AG04450 (cell line): ENCODE results near the gene QRICH2. TPM values are rescaled to one million over a fixed set of nuclear protein-coding genes. Genes with fewer than 3 reads are reported as not detected.

Source experiments
- CTCF ChIA-PET: fragments of 300-600, 350-600 bp; formaldehyde crosslinking; extraction: SDS; loops from one replicate; lab custom pipeline; 2022; ENCODE audit warnings: antibody characterized with exemption, inconsistent platforms; lab: Charles Lee
- POLR2A ChIA-PET: fragments of 350-600 bp; formaldehyde crosslinking; extraction: SDS; loops from one replicate; lab custom pipeline; 2021; ENCODE audit warnings: antibody characterized with exemption, inconsistent platforms; lab: Yijun Ruan, JAX
- DNase-seq: peaks from one replicate; pipeline ENCODE4 v3.0.0-alpha.2; 2011; ENCODE audit warnings: low read depth, low spot score
- H3K27ac ChIP-seq: one replicate; pipeline ENCODE4 v1.5.1; 2012; ENCODE audit warnings: low read depth, low read length, control low read depth
- H3K27me3 ChIP-seq: one replicate; pipeline ENCODE4 v1.6.0; 2012; ENCODE audit warnings: low read length; ENCODE audit not compliant: control insufficient read depth, insufficient read depth
- H3K4me3 ChIP-seq: 2 replicates; pipeline ENCODE4 v1.5.1; 2011; ENCODE audit warnings: mild to moderate bottlenecking, low read depth, low read length, control low read depth
- H3K9me3 ChIP-seq: 2 replicates; pipeline ENCODE4 v1.5.1; 2012; ENCODE audit warnings: low read length; ENCODE audit not compliant: control insufficient read depth, insufficient read depth
- polyA plus RNA-seq: library from polyadenylated mRNA; depleted of rRNA; stranded (reverse); fragments of >200 nt; gene quantifications from 2 replicates; pipeline ENCODE4 v1.2.3, GENCODE V29; 2011
- TF ChIP-seq, protein P1 (sequence below): IDR thresholded peaks from 2 replicates; pipeline ENCODE4 v1.5.1; 2011; ENCODE audit warnings: low read depth, low read length, control low read depth, inconsistent platforms

The QRICH2 gene
- polyA plus RNA-seq, 1 experiment = 1.2 TPM

DNA sequence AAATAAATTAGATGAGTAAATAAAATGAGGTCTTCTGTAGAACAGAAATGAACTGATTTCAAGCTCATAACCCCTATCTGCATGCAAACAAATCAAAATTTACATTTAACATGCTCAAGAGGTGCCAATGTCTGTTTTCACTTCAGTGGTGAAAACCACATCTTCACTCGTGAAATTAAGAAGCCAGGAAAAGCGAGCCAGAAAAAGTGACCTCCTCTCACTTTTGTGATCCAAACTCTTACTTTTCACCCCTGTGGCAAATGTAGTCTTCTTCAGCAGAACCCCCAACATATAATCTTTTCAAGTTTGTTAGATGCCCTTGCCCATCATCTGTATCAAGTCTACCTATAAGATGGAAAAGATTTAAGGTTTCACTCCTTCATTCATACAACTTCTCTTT lies 9.5 kb upstream of the QRICH2 start:
- H3K27me3 ChIP-seq = no peaks in the 10 kb centered on the region
- no peak overlapping the region for H3K27ac ChIP-seq
- no peak overlapping the region for H3K4me3 ChIP-seq
- CTCF ChIA-PET = interaction anchor here (0.7 to 2.3 kb wide), 4 partner anchors 15 to 106 kb away, joined by 3 to 7 read pairs (median 4); no protein-coding TSS in a partner anchor
- DNase-seq = no peak
- TF ChIP-seq, protein P1, sequence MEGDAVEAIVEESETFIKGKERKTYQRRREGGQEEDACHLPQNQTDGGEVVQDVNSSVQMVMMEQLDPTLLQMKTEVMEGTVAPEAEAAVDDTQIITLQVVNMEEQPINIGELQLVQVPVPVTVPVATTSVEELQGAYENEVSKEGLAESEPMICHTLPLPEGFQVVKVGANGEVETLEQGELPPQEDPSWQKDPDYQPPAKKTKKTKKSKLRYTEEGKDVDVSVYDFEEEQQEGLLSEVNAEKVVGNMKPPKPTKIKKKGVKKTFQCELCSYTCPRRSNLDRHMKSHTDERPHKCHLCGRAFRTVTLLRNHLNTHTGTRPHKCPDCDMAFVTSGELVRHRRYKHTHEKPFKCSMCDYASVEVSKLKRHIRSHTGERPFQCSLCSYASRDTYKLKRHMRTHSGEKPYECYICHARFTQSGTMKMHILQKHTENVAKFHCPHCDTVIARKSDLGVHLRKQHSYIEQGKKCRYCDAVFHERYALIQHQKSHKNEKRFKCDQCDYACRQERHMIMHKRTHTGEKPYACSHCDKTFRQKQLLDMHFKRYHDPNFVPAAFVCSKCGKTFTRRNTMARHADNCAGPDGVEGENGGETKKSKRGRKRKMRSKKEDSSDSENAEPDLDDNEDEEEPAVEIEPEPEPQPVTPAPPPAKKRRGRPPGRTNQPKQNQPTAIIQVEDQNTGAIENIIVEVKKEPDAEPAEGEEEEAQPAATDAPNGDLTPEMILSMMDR = no peak
- H3K9me3 ChIP-seq = no peaks in the 10 kb centered on the region
- POLR2A ChIA-PET = no interaction called here

DNA sequence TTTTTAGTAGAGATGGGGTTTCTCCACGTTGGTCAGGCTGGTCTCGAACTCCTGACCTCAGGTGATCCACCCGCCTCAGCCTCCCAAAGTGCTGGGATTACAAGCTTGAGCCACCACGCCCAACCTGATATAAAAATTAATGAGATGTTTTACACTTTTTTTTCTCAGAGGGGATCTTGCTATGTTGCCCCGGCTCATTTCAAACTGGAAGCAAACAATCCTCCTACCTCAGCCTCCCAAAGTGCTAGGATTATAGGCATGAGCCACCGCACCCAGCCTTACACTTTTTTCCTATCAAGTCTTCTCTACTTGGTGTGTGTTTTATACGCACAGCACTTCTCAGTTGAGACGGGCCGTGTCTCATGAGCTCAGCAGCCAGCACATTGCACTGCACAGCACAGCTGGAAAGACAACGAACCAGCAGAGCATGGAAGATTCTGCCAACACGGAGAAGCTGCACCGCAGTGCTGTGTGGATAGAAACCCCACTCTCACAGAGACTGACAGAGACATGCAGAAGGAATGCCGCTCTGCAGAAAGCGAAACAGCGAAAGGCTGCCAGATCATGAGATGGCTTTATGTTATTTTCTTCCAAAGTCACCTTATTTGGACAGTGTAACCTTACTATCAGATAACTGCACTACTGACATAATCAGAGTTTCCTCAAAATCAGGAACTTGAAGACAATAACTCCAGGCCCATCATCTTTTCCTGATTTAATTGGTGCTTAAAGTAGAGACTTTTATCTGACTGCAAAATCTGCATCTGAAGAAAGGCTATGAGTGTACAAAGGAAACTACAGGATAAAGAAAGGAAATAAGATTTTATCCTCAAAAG lies 6.5 kb upstream of the QRICH2 start:
- no peaks in the 10 kb centered on the region for H3K27me3 ChIP-seq
- peak; percentile 62 for DNase-seq
- H3K9me3 ChIP-seq = no peaks in the 10 kb centered on the region
- ChIA-PET CTCF (interaction anchor here (1.1 to 1.7 kb wide), 2 partner anchors 15 to 56 kb away, joined by 5 read pairs; no protein-coding TSS in a partner anchor), POLR2A (interaction anchor here (0.6 kb wide), 1 partner anchor 13 kb away, joined by 4 read pairs; no protein-coding TSS in a partner anchor)
- TF ChIP-seq, protein P1 = no peak
- peak overlapping the region; percentile 29 for H3K4me3 ChIP-seq
- peak overlapping the region; percentile 53 for H3K27ac ChIP-seq

DNA sequence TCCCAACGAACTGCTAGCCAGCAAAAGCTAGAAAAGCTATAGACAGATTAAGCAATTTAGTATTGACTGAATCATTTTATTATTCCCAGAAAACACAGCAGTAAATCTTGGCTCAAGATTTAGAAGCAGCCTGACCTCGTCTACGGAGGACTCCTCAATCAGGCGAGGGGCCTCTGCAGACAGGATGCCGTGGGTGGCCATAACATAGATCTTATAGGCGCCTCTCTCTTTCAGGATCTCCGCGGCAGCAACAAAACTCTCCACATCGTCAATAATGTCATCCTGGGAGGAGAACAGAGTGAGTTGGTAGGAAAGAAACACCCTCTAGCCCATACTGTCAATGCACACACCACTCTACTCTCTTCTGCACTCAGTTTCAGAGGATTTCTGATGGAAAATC lies 4.7 kb upstream of the QRICH2 start:
- TF ChIP-seq, protein P1 = no peak
- POLR2A ChIA-PET = no interaction called here

DNA sequence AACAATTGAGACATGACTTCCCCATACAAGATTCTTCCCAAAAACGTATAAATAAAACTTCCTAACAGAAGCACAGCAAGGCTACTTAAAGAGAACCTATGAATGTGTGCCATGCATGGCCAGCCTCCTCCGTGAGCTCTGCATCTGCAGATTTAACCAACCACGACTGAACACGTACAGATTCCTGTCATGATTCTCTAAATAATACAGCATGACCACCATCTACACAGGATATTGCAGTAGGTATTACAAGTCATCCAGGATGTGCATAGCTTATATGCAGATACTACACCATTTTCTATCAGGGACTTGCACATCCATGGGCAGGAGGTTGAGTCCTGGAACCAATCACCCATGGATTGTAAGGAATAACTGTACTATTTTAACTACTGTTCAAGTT lies 1.4 kb upstream of the QRICH2 start:
- POLR2A ChIA-PET = interaction anchor here (0.7 kb wide), 1 partner anchor 44 kb away, joined by 6 read pairs; no protein-coding TSS in a partner anchor
- TF ChIP-seq, protein P1 = no peak
- Histone ChIP-seq H3K9me3 (no peaks in the 10 kb centered on the region; the same call in 1 of the 2 replicates), H3K27ac (no peak overlapping the region), H3K4me3 (no peak overlapping the region), H3K27me3 (no peaks in the 10 kb centered on the region)
- DNase-seq = no peak
- CTCF ChIA-PET = interaction anchor here (1.1 to 1.5 kb wide), 2 partner anchors 10 to 89 kb away, joined by 5 read pairs; no protein-coding TSS in a partner anchor

More for the DNA sequence above, 4.7 kb upstream of the QRICH2 start:
- Histone ChIP-seq H3K9me3 (no peaks in the 10 kb centered on the region; the same call in 1 of the 2 replicates), H3K27ac (no peak overlapping the region), H3K27me3 (no peaks in the 10 kb centered on the region), H3K4me3 (no peak overlapping the region)
- CTCF ChIA-PET = interaction anchor here (0.6 to 1.4 kb wide), 4 partner anchors 10 to 85 kb away, joined by 3 to 5 read pairs (median 3); partner anchors contain the start of gene PRPSAP1
- no peak for DNase-seq
